OCI-LY1 (cell line): ENCODE results near the gene PTPRM.

ENCODE experiments used
- H2AFZ ChIP-seq: fragments of 200-600 bp; sonication (generic), shearing (Covaris generic); 2 replicates; pipeline ENCODE4 v1.6.0; 2014; ENCODE audit warnings: antibody characterized with exemption, mild to moderate bottlenecking, low read length
- H3F3A ChIP-seq: fragments of 200-600 bp; sonication (generic), shearing (Covaris generic); 2 replicates; pipeline ENCODE4 v1.6.0; 2014; ENCODE audit warnings: mild to moderate bottlenecking, antibody characterized with exemption, low read length, moderate library complexity; ENCODE audit not compliant: insufficient read depth
- H3K27ac ChIP-seq: fragments of 200-600 bp; sonication (generic); 2 replicates; pipeline ENCODE4 v1.5.1; 2014; ENCODE audit warnings: low read length, mixed run types, mild to moderate bottlenecking, low read depth; ENCODE audit not compliant: poor library complexity, severe bottlenecking
- H3K27me3 ChIP-seq: fragments of 200-600 bp; sonication (generic); 2 replicates; pipeline ENCODE4 v1.6.0; 2014; ENCODE audit warnings: antibody characterized with exemption, mild to moderate bottlenecking, low read length, moderate library complexity; ENCODE audit not compliant: insufficient read depth
- H3K36me3 ChIP-seq: fragments of 200-600 bp; sonication (generic); 2 replicates; pipeline ENCODE4 v1.6.1; 2014; ENCODE audit warnings: mild to moderate bottlenecking, antibody characterized with exemption, low read length, moderate library complexity, mixed read lengths; ENCODE audit not compliant: insufficient read depth
- H3K4me1 ChIP-seq: fragments of 200-600 bp; sonication (generic); 2 replicates; pipeline ENCODE4 v1.5.1; 2014; ENCODE audit warnings: mild to moderate bottlenecking, low read length, moderate library complexity; ENCODE audit not compliant: insufficient read depth, severe bottlenecking
- H3K4me2 ChIP-seq: fragments of 200-600 bp; sonication (generic), shearing (Covaris generic); 2 replicates; pipeline ENCODE4 v1.6.1; 2014; ENCODE audit warnings: low read length
- H3K4me3 ChIP-seq: fragments of 200-600 bp; sonication (generic); 2 replicates; pipeline ENCODE4 v1.5.1; 2014; ENCODE audit warnings: low read length, low read depth, mild to moderate bottlenecking, mixed read lengths; ENCODE audit not compliant: poor library complexity, severe bottlenecking
- H3K79me2 ChIP-seq: fragments of 200-600 bp; shearing (Covaris generic); 2 replicates; pipeline ENCODE4 v1.6.1; 2016; ENCODE audit warnings: mixed run types, low read length, mixed read lengths; ENCODE audit not compliant: insufficient read depth
- H3K9ac ChIP-seq: fragments of 200-600 bp; sonication (generic), shearing (Covaris generic); 2 replicates; pipeline ENCODE4 v1.6.1; 2014; ENCODE audit warnings: mild to moderate bottlenecking, low read length, mixed read lengths
- H3K9me2 ChIP-seq: fragments of 200-600 bp; sonication (generic), shearing (Covaris generic); 2 replicates; pipeline ENCODE4 v1.6.1; 2014; ENCODE audit warnings: low read depth, mild to moderate bottlenecking, low read length, mixed read lengths
- H3K9me3 ChIP-seq: fragments of 200-600 bp; shearing (Covaris generic); 2 replicates; pipeline ENCODE4 v1.6.1; 2014; ENCODE audit warnings: low read length, mixed read lengths
- H4K20me1 ChIP-seq: fragments of 200-600 bp; sonication (generic), shearing (Covaris generic); 2 replicates; pipeline ENCODE4 v1.6.0; 2016; ENCODE audit warnings: mild to moderate bottlenecking, low read length; ENCODE audit not compliant: insufficient read depth
- EZH2 ChIP-seq: fragments of 200-600 bp; sonication (generic), shearing (Covaris generic); IDR thresholded peaks from 2 replicates; pipeline ENCODE4 v1.8.0; 2017; ENCODE audit warnings: borderline replicate concordance, mixed run types, mild to moderate bottlenecking, antibody characterized with exemption, low read length, moderate library complexity, mixed read lengths
- TF ChIP-seq, protein P1 (sequence below): fragments of 200-600 bp; sonication (generic), shearing (Covaris generic); IDR thresholded peaks from 2 replicates; pipeline ENCODE4 v1.5.1; 2017; ENCODE audit warnings: mild to moderate bottlenecking, antibody characterized with exemption, low read length, moderate library complexity, mixed read lengths

The PTPRM gene

DNA sequence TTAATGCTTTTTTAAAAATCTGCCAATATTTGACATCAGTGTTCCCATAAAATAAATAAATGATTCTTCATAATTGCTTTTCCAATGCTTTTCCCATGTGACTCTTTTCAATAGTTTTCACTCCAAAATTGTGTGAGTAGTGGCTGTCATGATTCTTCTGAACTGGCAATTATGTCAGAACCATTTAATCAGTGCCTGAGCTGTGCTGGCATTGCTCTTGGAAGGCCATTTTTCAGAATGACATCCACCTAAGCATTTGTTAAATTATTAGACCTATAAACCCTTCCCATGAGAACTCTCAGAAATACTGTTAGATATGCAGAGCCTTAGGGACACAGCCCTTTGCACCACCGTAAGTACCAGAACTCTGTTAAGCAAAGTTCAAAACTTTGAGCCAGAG lies 707.3 kb downstream of the PTPRM start:
- no peaks in the 10 kb centered on the region for H3K27me3 ChIP-seq
- H3K36me3 ChIP-seq = no peaks in the 10 kb centered on the region
- H3K9ac ChIP-seq = no peak overlapping the region
- TF ChIP-seq, protein P1, sequence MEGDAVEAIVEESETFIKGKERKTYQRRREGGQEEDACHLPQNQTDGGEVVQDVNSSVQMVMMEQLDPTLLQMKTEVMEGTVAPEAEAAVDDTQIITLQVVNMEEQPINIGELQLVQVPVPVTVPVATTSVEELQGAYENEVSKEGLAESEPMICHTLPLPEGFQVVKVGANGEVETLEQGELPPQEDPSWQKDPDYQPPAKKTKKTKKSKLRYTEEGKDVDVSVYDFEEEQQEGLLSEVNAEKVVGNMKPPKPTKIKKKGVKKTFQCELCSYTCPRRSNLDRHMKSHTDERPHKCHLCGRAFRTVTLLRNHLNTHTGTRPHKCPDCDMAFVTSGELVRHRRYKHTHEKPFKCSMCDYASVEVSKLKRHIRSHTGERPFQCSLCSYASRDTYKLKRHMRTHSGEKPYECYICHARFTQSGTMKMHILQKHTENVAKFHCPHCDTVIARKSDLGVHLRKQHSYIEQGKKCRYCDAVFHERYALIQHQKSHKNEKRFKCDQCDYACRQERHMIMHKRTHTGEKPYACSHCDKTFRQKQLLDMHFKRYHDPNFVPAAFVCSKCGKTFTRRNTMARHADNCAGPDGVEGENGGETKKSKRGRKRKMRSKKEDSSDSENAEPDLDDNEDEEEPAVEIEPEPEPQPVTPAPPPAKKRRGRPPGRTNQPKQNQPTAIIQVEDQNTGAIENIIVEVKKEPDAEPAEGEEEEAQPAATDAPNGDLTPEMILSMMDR = no peak
- TF ChIP-seq EZH2 = no peak
- H3K79me2 ChIP-seq = no peaks in the 10 kb centered on the region
- H3K9me3 ChIP-seq = no peaks in the 10 kb centered on the region
- no peak overlapping the region for H2AFZ ChIP-seq
- H3K4me3 ChIP-seq = no peak overlapping the region
- no peak overlapping the region for H3K27ac ChIP-seq
- H3K4me1 ChIP-seq = no peaks in the 10 kb centered on the region
- H3K4me2 ChIP-seq = no peak overlapping the region
- 0 out of 2 replicates have a peak, but pooled peaks cover 3% of the 10 kb centered on the region for H3K9me2 ChIP-seq
- H3F3A ChIP-seq = no peaks in the 10 kb centered on the region
- no peaks in the 10 kb centered on the region for H4K20me1 ChIP-seq

DNA sequence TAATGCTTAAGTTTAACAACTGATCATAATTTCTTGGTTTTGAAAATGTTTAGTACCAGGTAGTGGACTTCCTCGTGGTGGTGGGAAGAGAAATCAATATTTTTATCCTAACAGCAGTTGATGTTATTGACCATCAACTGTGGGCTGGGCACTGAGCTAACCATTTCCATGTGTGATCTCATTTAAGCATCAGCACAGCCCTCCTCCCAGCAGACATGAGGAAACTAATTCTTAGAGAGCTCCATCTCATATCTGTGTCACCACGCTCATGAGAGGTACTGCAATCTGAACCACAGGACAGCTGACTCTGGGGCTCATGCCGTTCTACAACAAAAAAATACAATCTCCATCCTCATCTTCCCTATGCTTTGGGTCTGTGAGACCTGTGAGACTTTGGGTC lies 709.3 kb downstream of the PTPRM start:
- Histone ChIP-seq H3K4me3 (no peak overlapping the region), H3K9me3 (no peaks in the 10 kb centered on the region), H3K36me3 (no peaks in the 10 kb centered on the region), H4K20me1 (no peaks in the 10 kb centered on the region), H3K27me3 (no peaks in the 10 kb centered on the region), H3K9me2 (0 out of 2 replicates have a peak, but pooled peaks cover 2% of the 10 kb centered on the region), H3K27ac (no peak overlapping the region), H2AFZ (no peak overlapping the region), H3K79me2 (no peaks in the 10 kb centered on the region), H3K9ac (no peak overlapping the region), H3K4me2 (no peak overlapping the region), H3F3A (no peaks in the 10 kb centered on the region), H3K4me1 (no peaks in the 10 kb centered on the region)
- TF ChIP-seq EZH2 = no peak
- TF ChIP-seq, protein P1 = no peak

DNA sequence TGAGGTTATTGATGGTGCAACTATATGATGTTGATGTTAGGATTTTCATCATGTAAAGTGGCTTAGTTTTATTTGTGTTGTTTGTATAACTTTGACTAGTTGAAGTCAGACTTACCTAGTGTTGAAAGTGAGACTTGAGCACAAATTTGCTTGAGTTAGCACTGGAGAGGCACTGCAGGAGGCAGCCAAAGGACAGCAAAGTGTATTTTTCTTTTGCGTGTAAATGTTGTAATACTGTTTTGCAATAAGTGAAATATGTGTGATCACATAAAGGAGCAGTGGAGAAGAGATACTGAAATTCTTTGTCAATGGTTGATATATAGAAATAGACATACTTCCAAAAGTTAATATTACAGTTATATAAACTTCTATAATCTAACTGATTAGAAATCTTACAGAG lies 710.2 kb downstream of the PTPRM start:
- Histone ChIP-seq H3K4me3 (no peak overlapping the region), H3K79me2 (no peaks in the 10 kb centered on the region), H4K20me1 (no peaks in the 10 kb centered on the region), H3K4me1 (no peaks in the 10 kb centered on the region), H3K9me2 (no peaks in the 10 kb centered on the region), H3K27ac (no peak overlapping the region), H3K9me3 (no peaks in the 10 kb centered on the region), H2AFZ (no peak overlapping the region), H3F3A (no peaks in the 10 kb centered on the region), H3K4me2 (no peak overlapping the region), H3K9ac (no peak overlapping the region), H3K36me3 (no peaks in the 10 kb centered on the region), H3K27me3 (no peaks in the 10 kb centered on the region)
- TF ChIP-seq, protein P1 = no peak
- TF ChIP-seq EZH2 = no peak
